Activated CD4-positive, alpha-beta T cell treated with anti-CD3 and anti-CD28 coated beads, Interleukin-2, amount 10 ng/mL, durations not matched to agents 7 days and 5 days (primary cell): ENCODE data around the gene FRY. TPM values are rescaled to one million over a fixed set of nuclear protein-coding genes. Genes with fewer than 3 reads are reported as not detected.
A peak's percentile ranks its signal among the peaks of the same experiment; 100 is the strongest.

Source experiments
- CTCF ChIA-PET: fragments of 350-600 bp; sonication (Branson Sonifier 250); formaldehyde crosslinking; loops from one replicate; lab custom pipeline; 2021; ENCODE audit warnings: antibody characterized with exemption; lab: Charles Lee
- POLR2A ChIA-PET: fragments of 350-600 bp; sonication (Branson Sonifier 250); formaldehyde crosslinking; loops from one replicate; lab custom pipeline; 2021; ENCODE audit warnings: antibody characterized with exemption; lab: Charles Lee
- DNase-seq: peaks from one replicate; pipeline ENCODE4 v3.0.0-alpha.2; 2020
- H3K27ac Mint-ChIP-seq: one replicate; pipeline ENCODE4 v1.8.0; 2021; ENCODE audit warnings: mild to moderate bottlenecking, moderate library complexity, mixed read lengths
- H3K27me3 Mint-ChIP-seq: one replicate; pipeline ENCODE4 v1.8.0; 2021; ENCODE audit warnings: mixed read lengths
- H3K36me3 Mint-ChIP-seq: one replicate; pipeline ENCODE4 v1.8.0; 2021; ENCODE audit warnings: low read depth, mixed read lengths
- H3K4me1 Mint-ChIP-seq: one replicate; pipeline ENCODE4 v1.8.0; 2021; ENCODE audit warnings: mixed read lengths
- H3K4me3 Mint-ChIP-seq: one replicate; pipeline ENCODE4 v1.8.0; 2021; ENCODE audit warnings: mild to moderate bottlenecking, moderate library complexity, mixed read lengths
- H3K9me3 Mint-ChIP-seq: one replicate; pipeline ENCODE4 v1.8.0; 2021; ENCODE audit warnings: mixed read lengths
- total RNA-seq, 2 experiments: library from RNA; stranded (reverse); gene quantifications; one replicate each; pipeline ENCODE4 v1.2.3, GENCODE V29; 2021

FRY gene
- total RNA-seq, 2 experiments from 2014 or later: 12.0 to 14.3 TPM

DNA sequence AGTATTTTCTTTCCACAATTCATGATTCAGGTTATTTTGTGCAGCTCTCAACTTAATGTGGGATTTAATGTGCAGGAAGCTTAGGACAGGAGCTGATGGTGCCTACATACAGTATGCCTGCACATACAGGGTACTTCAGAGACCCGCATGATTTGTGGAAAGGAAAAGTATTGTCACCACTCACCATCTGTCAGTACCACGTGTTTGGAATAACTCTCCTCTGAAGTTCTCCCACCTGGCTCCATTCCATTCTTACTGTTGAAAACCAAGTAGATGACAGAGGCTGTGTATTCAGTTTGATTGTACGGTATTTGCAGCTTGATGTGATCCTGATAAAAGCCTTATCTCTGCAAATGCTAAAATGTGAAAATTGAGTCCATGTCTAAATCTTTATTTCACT, 197.9 kb downstream of the FRY start:
- ChIA-PET POLR2A (no interaction called here), CTCF (no interaction called here)
- Mint-ChIP-seq H3K27ac (no peak overlapping the region), H3K9me3 (no peaks in the 10 kb centered on the region), H3K4me3 (no peak overlapping the region), H3K36me3 (peaks cover 4% of the 10 kb centered on the region), H3K27me3 (no peaks in the 10 kb centered on the region), H3K4me1 (no peaks in the 10 kb centered on the region)
- DNase-seq: no peak

DNA sequence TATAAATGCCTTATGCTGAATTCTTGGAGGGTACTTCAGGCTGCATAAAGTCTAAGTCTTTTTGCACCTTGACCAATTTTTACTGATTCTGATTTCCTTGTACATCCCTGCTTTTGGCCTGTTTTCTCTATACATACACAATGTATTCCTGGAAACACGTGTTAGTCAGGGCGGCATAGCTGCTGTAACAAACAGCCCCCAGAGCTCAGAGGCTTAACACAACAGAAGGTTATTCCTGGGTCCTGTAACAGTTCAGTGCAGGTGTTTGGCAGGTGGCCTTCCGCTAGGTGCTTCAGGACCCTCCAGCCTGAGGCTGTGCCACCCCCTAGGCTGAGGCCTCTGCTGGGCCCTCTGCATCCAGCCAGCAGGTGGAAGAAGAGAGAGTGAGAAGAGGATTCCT, 200.7 kb downstream of the FRY start:
- no peak overlapping the region for H3K4me3 Mint-ChIP-seq
- no peaks in the 10 kb centered on the region for H3K9me3 Mint-ChIP-seq
- no peak for DNase-seq
- ChIA-PET POLR2A (no interaction called here), CTCF (no interaction called here)
- peaks cover 4% of the 10 kb centered on the region for H3K36me3 Mint-ChIP-seq
- no peaks in the 10 kb centered on the region for H3K27me3 Mint-ChIP-seq
- no peak overlapping the region for H3K27ac Mint-ChIP-seq
- peaks cover 4% of the 10 kb centered on the region for H3K4me1 Mint-ChIP-seq

DNA sequence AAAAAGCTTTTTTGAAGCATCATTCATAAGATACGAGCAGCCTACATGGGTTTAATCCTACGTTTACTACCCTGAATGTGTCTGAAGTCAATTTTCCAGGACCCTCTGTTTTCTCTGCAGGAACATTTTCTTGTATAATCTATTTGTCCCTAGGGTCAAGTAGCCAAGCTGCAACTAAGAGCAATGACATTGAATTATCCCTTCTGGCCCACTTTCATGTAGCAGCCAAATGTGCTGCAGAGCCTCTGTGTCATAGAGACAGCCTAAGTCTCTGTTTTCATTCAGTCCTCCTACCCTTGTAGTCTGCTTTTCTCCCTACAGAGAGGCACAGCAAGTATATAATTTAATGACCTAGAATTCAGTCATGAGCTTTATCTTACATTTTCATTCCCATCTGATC, 201.5 kb downstream of the FRY start:
- Mint-ChIP-seq H3K27ac (no peak overlapping the region), H3K9me3 (no peaks in the 10 kb centered on the region), H3K4me3 (no peak overlapping the region), H3K27me3 (no peaks in the 10 kb centered on the region), H3K36me3 (peaks cover 4% of the 10 kb centered on the region), H3K4me1 (peaks cover 4% of the 10 kb centered on the region)
- CTCF ChIA-PET: no interaction called here
- POLR2A ChIA-PET: no interaction called here
- DNase-seq: no peak

DNA sequence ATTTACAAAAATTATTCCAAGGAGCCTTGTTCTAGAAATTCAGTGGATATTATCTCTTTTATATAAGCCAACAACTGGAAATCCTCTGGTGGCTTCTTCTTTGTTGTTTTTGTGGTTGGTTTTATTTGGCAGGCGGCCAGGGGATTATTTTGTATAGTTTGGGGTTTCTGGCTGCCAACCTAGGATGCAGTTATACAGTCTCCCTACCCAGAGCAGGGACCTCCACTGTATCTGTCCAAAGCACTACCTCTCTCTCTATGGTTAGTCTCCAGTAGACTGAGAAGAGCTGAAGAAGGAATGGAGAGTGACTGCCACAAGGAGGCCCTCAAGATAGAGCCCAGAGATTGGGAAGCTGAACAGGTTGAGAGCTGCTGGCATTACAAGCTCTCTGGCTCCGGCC, 203.3 kb downstream of the FRY start:
- ChIA-PET POLR2A (no interaction called here), CTCF (interaction anchor here (1.6 kb wide), 1 partner anchor 10 kb away, joined by 3 read pairs; no protein-coding TSS in a partner anchor)
- H3K4me1 Mint-ChIP-seq: peaks cover 4% of the 10 kb centered on the region
- no peak for DNase-seq
- no peak overlapping the region for H3K4me3 Mint-ChIP-seq
- no peaks in the 10 kb centered on the region for H3K27me3 Mint-ChIP-seq
- no peaks in the 10 kb centered on the region for H3K9me3 Mint-ChIP-seq
- no peak overlapping the region for H3K27ac Mint-ChIP-seq
- H3K36me3 Mint-ChIP-seq: peaks cover 4% of the 10 kb centered on the region

DNA sequence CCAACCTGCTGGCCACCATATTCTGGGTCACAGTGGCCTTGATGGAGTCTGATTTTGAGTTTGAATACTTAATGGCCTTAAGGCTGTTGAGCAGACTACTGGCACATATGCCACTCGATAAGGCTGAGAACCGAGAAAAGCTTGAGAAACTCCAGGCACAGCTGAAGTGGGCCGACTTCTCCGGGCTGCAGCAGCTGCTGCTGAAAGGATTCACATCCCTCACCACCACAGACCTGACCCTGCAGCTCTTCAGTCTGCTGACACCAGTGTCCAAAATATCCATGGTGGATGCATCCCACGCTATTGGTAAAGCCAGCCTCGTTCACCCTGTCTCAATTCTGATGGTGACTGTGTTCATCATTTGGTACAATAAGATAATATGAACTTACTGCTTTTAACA, 206.1 kb downstream of the FRY start:
- CTCF ChIA-PET: interaction anchor here (0.9 to 1.0 kb wide), 2 partner anchors 9 to 10 kb away, joined by 3 to 4 read pairs; no protein-coding TSS in a partner anchor
- Mint-ChIP-seq H3K36me3 (no peaks in the 10 kb centered on the region), H3K27ac (no peak overlapping the region), H3K27me3 (no peaks in the 10 kb centered on the region), H3K9me3 (no peaks in the 10 kb centered on the region), H3K4me1 (peaks cover 4% of the 10 kb centered on the region), H3K4me3 (no peak overlapping the region)
- POLR2A ChIA-PET: no interaction called here
- DNase-seq: no peak

DNA sequence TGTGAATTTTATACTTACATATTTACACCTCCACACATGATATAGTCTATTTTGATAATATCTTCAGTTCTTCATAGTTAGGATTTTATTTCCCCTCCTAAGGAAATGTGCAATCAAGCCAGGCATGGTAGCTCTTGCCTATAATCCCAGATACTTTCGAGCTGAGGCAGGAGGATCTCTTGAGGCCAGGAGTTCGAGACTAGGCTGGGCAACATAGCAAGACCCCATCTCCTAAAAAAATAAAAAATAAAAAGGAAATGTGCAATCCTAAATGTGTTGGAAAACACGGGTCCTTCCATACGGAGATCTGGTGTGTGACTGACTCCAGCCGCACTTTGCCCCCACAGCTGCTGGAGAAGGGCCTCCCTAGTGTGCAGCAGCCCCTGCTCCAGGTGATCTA, 212.1 kb downstream of the FRY start:
- H3K4me1 Mint-ChIP-seq: peaks cover 3% of the 10 kb centered on the region
- ChIA-PET POLR2A (no interaction called here), CTCF (no interaction called here)
- H3K9me3 Mint-ChIP-seq: no peaks in the 10 kb centered on the region
- no peak for DNase-seq
- no peak overlapping the region for H3K4me3 Mint-ChIP-seq
- no peaks in the 10 kb centered on the region for H3K27me3 Mint-ChIP-seq
- H3K36me3 Mint-ChIP-seq: no peaks in the 10 kb centered on the region
- H3K27ac Mint-ChIP-seq: no peak overlapping the region

DNA sequence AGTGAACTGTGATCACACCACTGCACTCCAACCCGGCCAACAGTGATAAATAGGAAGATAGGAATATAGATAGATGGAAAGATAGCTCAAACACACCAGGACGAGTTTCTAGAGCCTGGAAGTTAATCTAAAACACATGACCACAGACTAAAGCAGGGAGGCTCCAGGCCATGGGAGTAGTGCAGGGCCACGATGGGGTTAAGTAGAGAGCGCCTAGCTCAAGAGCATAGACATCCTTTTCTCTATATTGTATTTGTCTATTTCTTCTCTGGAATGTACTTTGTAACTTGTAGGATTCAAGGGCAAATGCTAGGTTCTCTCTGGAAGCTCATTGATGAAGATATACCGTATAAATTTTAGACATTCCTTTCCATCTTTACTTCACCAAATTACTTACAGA, 214.0 kb downstream of the FRY start:
- DNase-seq: no peak
- no peaks in the 10 kb centered on the region for H3K9me3 Mint-ChIP-seq
- H3K27me3 Mint-ChIP-seq: no peaks in the 10 kb centered on the region
- CTCF ChIA-PET: interaction anchor here (0.6 to 0.9 kb wide), 2 partner anchors 11 to 292 kb away, joined by 3 to 6 read pairs; no protein-coding TSS in a partner anchor
- no peak overlapping the region for H3K4me3 Mint-ChIP-seq
- H3K4me1 Mint-ChIP-seq: peaks cover 3% of the 10 kb centered on the region
- H3K36me3 Mint-ChIP-seq: no peaks in the 10 kb centered on the region
- H3K27ac Mint-ChIP-seq: no peak overlapping the region
- POLR2A ChIA-PET: no interaction called here

DNA sequence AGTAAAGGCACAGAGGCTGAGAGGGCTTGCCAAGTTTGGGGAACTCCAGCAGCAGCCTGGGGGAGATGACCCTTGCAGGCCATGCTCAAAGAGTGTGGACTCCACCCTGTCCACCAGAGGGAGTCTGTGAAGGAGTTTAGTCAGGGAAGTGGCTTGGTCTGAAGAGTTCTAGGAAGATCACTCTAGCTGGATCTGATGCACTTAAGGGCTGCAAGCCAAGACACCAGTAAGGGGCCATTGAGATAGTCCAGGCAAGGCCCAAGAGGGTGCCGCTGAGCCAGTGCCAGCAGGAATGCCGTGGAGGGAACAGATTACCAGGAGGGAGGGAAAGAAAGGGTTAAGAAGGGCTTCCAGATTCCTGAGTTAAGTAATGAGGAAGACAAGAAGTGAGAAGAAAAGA, 214.9 kb downstream of the FRY start:
- H3K4me3 Mint-ChIP-seq: no peak overlapping the region
- H3K36me3 Mint-ChIP-seq: no peaks in the 10 kb centered on the region
- H3K27me3 Mint-ChIP-seq: no peaks in the 10 kb centered on the region
- no peaks in the 10 kb centered on the region for H3K9me3 Mint-ChIP-seq
- H3K27ac Mint-ChIP-seq: no peak overlapping the region
- peak; percentile 53 for DNase-seq
- CTCF ChIA-PET: interaction anchor here (1.1 to 1.5 kb wide), 3 partner anchors 8 to 333 kb away, joined by 3 to 5 read pairs (median 4); no protein-coding TSS in a partner anchor
- POLR2A ChIA-PET: no interaction called here
- H3K4me1 Mint-ChIP-seq: peaks cover 3% of the 10 kb centered on the region

DNA sequence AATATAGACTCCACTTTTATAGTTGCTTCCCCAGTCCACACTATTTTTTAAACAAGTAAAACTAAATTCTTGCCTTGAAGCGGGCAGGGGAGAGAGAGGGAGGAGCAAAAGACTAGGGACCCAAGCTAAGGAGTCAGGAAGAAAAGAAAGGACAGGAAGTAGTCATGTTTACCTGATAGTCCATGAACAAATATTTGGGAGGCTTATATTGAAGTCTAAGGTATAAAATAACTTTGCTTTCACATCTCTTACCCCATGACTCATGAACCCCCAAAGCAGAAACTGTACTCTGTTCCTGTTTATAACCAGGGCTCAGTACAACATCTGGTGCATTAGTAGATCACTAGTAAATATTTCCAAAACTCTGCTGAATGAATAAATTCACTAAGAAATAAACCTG, 216.3 kb downstream of the FRY start:
- CTCF ChIA-PET: interaction anchor here (1.1 to 1.5 kb wide), 3 partner anchors 10 to 338 kb away, joined by 3 to 5 read pairs (median 4); no protein-coding TSS in a partner anchor

DNA sequence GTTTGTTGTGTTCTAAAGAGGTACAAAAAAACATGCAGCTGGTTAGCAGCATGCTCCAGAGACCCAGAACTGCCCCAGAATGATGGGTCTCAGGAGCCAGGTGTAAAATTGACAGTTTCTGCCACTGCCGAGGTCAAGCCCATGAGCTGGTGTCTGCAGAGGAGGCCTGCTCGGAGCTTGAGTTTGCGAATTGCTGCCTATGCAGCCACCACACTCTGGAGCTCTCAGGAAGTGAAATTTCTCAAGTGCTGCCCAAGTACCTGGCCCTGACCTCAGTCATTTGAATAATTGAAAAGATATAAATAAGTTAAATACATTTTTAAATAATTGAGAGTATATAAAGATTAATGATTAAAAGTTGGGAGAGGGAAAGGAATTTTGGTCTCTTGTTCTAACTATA, 217.2 kb downstream of the FRY start:
- ChIA-PET CTCF (no interaction called here), POLR2A (no interaction called here)
- no peaks in the 10 kb centered on the region for H3K36me3 Mint-ChIP-seq
- H3K27me3 Mint-ChIP-seq: no peaks in the 10 kb centered on the region
- H3K27ac Mint-ChIP-seq: no peak overlapping the region
- no peak overlapping the region for H3K4me3 Mint-ChIP-seq
- H3K4me1 Mint-ChIP-seq: peaks cover 3% of the 10 kb centered on the region
- no peak for DNase-seq
- no peaks in the 10 kb centered on the region for H3K9me3 Mint-ChIP-seq

More for the DNA sequence above, 216.3 kb downstream of the FRY start:
- H3K4me3 Mint-ChIP-seq: no peak overlapping the region
- no peaks in the 10 kb centered on the region for H3K9me3 Mint-ChIP-seq
- H3K27me3 Mint-ChIP-seq: no peaks in the 10 kb centered on the region
- no peak for DNase-seq
- no peaks in the 10 kb centered on the region for H3K36me3 Mint-ChIP-seq
- no peak overlapping the region for H3K27ac Mint-ChIP-seq
- peaks cover 3% of the 10 kb centered on the region for H3K4me1 Mint-ChIP-seq
- POLR2A ChIA-PET: no interaction called here

DNA sequence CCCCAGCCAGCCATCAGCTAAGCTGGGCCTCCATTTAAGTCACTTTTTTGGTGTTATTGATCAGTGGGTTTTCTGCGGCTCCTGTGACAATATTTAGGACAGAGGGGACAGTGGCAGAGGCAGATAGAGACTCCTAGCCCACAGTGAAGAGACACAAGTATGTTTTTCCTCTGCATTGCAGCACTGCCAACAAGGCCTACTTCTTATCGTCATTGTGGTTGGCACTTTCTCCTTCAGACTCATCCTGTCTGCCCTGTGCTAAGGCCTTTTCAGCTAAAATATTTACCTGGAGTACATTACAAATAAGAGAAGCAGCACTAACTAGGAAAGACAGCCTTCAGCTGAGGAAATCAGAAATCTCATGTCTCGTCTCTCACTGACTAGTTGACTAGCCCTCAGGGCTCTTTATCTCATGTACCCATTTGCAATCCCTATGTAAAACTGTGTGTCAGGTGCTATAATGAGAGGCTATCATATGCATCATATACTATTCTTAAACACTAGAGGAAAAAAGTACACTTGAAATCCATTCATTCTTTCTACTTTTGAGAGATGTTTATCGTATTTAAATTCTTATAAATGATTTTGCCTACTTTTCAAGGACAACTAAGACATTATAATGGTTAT, 221.4 kb downstream of the FRY start:
- Mint-ChIP-seq H3K27me3 (no peaks in the 10 kb centered on the region), H3K4me1 (peaks cover 8% of the 10 kb centered on the region), H3K9me3 (no peaks in the 10 kb centered on the region), H3K4me3 (no peak overlapping the region), H3K27ac (no peak overlapping the region), H3K36me3 (no peaks in the 10 kb centered on the region)
- ChIA-PET CTCF (no interaction called here), POLR2A (no interaction called here)
- DNase-seq: no peak

DNA sequence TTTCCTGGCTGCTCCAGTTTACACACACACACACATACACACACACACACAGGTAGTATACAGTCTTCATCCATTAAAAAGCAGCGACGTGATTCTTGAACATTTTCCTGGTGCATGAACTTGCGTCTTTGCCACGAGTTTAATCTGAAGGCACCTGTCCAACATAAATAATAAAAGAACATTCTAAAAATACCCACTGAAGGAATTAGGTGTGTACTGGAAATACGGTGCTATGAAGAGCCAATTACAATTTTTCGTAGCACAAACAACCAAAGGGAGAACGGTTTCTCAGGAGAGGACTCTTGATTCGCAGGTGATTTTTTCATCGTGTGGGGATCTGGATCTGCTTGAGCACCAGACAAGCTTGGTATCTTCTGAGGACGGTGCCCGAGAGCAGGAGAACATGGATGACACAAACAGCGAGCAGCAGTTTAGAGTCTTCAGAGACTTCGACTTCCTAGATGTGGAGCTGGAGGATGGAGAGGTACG, 222.4 kb downstream of the FRY start:
- Mint-ChIP-seq H3K9me3 (no peaks in the 10 kb centered on the region), H3K4me1 (peaks cover 8% of the 10 kb centered on the region), H3K27me3 (no peaks in the 10 kb centered on the region), H3K4me3 (no peak overlapping the region), H3K36me3 (no peaks in the 10 kb centered on the region), H3K27ac (no peak overlapping the region)
- ChIA-PET POLR2A (no interaction called here), CTCF (interaction anchor here (1.0 kb wide), 1 partner anchor 125 kb away, joined by 3 read pairs; no protein-coding TSS in a partner anchor)
- DNase-seq: no peak

DNA sequence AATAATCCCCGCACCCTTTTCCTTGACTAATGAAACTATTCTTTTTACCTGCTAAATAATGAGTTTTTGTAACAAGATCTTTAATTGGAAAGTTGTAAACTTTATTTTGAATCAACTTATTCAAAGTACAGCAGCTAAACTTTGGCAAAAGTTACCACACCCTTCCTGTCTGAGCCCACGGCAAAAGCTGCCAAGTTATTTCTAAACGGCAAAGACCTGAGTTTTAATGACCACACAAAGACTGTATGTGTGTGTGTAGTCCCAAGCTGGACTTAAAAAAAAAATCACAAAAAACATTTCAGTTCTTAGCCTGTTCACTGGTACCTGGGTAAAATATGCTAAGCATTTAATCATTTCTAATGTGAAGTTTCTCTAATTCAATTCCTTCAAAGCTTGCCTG, 222.8 kb downstream of the FRY start:
- no peak overlapping the region for H3K27ac Mint-ChIP-seq
- no peak overlapping the region for H3K4me3 Mint-ChIP-seq
- no peaks in the 10 kb centered on the region for H3K27me3 Mint-ChIP-seq
- peaks cover 8% of the 10 kb centered on the region for H3K4me1 Mint-ChIP-seq
- H3K36me3 Mint-ChIP-seq: no peaks in the 10 kb centered on the region
- no peak for DNase-seq
- CTCF ChIA-PET: interaction anchor here (0.7 to 1.0 kb wide), 2 partner anchors 126 to 385 kb away, joined by 3 to 4 read pairs; no protein-coding TSS in a partner anchor
- no peaks in the 10 kb centered on the region for H3K9me3 Mint-ChIP-seq
- POLR2A ChIA-PET: no interaction called here
